NCI-H446 treated with DMSO at 0.1 percent for 48 hours (cell line): ENCODE data around the gene PLEKHS1.

Experiments used
- DNase-seq: peaks from one replicate; lab custom pipeline; 2025; lab: John Stamatoyannopoulos, UW

The PLEKHS1 gene

DNA sequence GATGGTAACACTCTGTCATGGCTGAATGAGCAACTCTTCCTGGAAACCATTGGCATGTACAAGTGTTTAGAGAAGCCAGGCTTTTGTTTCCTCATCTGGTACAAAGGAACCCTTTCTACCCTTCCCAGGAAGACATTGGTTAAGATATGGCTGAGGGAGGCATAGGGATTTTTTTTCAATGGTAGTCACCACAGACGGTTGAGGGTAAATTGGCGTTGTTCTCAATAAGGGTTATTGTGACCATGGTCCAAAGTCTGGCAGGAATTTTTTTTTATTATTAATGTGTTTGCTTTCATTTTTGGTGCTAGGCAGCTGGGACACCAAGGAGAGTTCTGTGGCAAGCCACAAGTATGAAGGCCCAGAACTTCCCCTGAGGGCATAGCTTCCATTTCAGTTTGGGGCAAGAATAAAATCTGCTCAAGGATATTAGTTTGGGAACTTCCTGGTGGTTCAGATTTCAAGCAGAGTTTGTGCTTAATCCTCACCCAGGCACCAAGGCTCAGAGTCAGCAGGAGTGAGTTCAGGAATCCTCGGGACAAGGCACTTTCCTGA is at the start of gene PLEKHS1:
Gene PLEKHS1, plus strand, starts transcription at position 502 of the 552 bp plus-strand sequence. CDS start 3,596 bp downstream, outside the sequence.
- no peak for DNase-seq

DNA sequence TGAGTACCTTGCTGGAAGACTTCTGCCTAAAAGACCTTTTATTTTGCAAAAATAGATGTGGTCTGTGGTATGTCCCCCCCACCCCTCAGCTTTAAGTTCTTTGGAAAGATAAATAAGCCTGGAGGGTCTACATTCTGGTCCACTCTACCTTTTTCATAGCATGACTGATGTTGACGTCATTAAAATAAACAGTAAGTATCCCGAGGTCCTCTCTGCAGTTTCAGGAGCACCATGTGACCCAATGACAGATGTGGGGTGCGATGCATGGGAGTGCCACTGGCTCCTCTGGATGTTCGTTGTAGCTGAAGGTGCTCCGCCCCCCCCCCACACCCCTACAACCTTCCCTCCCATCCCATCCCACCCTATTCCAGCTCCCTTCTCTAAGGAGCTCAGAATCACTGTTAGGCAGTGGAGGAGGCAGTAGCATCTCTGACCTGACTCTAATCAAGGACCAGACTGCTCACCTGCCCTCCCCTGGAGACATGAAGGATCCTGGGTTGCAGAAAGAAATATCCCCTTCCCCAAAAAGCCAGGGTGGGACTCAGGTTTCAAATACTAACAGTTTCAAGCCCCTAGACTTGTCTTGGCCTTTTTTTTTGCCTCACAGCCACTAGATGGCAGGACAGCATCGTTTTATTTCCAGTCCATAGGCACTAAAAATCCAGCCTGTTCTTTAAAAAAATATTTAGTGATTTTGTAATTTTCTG is 46.7 kb upstream of the PLEKHS1 start:
- no peak for DNase-seq

DNA sequence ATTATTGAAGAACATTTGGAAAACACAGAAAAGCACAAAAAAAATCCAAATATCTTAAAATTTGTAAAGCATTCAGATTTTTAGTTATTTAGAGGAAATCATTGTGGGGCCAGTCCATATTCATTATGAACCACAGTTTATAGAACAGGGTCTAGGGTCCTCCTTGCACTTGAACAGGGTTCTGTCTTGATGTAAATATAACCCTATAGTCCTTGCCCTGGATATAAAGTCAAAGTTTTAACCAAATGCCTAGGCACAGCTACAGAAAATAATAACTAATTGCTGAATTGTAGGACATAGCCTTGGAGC is 46.2 kb upstream of the PLEKHS1 start:
- no peak for DNase-seq

DNA sequence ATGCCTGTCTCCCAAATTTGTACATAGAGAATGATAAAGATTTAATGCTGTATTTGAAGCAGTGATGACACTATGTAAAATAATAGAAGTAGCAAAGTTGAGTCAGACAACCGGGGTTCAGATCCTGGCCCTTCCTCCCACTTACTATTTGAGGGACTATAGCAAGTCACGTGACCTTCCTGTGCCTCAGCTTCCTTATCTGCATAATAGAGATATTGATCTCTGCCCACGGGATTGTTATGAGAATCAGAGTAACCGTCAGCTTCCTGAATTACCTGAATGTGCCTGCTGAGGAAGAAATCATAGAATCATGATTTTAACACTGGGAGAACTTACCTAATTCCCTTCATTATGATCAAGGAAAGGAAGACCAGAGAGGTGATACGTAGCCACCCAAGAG is 44.9 kb upstream of the PLEKHS1 start:
- no peak for DNase-seq

DNA sequence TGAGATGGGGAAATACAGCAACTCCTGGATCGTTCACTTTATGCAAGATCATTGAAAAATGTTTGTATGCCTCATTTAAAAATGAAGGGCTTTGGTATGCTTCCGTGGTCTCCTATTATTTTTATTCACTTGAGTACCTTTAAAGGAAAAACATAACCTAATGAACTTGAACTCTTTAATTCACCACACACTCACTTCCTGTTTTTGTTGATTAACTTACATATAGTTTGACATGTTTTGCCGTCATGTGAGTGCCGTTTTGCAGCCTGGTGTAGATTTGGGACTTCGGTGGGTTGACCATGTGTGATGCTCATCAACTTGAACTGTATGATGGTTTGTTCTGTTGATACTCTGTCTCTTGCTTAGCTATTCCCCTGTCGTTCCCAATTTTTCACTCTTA is 42.8 kb upstream of the PLEKHS1 start:
- DNase-seq = no peak

DNA sequence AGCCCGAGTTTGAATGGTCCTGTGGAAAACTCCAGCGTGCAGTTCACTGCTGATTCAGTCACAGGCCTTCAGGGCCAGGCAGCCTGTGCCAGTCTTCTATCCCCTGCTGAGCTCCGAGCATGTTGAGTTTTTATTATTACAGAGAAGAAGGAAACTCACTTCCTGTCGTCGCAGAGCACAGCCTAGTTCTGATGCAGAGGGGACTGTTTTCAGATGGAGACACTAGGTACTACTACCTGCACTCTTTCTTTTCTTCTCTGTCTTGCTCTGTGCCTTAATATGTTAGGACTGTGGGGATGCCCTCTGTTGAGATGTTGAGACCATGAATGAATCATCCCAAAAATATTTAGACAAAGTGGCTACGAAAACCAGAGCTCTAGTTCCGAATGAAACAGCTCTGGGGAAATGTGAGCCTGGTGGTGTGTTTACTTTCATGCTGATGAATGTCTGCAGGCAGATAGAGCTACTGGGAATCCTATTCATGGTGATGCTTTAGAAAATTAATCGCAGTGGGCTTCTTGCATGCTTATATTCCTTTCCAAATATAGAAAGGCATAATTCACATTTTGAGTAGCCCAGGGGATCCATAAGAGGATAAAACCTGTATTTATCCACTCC is 42.2 kb upstream of the PLEKHS1 start:
- no peak for DNase-seq

DNA sequence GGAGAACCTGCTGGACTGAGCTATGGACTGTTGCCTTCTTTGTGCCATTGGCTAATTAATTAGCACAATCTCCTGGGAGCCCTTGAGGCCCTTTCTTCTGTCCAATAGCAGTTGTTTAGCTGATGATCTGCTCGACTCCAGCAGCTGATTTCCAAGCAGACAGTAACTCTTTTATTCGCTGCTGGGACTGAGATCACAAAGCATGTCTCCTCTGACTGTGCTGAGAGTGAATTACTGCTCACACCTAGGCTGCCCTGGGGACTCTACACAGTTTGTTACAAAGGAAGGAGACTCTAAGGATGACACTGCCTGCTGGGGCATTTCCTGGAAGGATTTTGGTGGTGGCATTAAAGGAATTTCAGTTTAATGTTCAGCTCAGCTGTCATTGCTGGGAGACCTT is 40.3 kb upstream of the PLEKHS1 start:
- DNase-seq = no peak

DNA sequence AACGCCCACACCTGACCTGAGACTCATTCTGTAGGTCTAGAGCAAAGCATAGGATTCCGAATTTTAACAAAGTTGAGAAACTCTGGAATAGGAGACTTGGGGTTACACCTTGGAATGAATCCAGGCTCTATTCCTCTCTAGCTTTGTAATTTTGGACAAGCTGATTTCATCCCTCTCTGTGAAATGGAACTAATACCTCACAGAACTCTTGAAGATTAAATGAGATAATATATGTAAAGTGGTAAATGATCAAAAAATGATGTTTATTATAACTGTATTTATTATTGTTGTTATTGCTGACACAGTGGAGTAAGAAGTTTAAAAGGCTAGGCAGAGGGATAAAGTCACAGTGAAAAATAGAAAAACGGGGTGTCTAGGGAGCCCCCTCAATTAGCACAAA is 39.5 kb upstream of the PLEKHS1 start:
- no peak for DNase-seq

DNA sequence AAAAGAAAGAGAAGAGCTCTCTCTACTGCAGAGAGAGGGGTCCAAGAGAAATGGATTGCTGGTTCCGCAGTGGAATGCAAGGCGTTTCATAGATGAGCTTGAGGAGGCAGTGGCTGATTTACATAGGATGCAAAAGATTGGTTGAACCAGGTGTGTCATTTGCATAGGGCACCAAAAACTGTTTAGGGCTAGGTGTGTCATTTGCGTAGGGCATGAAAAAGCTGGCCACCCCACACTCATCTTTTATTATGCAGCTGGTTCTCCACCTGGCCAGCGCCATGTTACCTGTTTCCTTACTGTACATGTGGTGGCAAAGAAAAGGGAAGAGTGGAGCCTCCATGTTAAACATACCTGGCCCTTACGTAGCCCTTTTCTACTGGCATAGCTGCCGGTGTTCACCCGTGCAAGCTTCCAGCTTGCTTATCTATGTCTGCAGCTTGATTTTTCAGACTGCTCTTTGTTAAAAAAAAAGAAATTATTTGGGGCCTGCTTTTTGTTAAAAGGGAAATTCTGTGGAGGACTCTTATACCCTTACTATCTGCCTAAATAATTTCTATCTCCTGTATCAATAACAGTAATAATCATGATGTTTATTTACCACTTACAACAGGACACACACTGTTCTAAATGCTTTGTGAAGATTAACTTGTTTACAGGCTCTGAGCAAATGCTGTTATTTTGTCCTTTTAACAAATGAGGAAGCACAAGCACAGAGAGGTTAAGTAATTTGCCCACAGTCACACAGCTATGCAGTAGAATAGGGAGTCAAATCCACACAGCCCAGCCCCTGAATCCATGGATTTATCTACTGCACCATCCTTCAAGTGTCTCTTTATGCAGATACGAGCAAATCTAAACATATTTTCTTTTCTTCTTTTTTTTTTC is 38.5 kb upstream of the PLEKHS1 start:
- no peak for DNase-seq

DNA sequence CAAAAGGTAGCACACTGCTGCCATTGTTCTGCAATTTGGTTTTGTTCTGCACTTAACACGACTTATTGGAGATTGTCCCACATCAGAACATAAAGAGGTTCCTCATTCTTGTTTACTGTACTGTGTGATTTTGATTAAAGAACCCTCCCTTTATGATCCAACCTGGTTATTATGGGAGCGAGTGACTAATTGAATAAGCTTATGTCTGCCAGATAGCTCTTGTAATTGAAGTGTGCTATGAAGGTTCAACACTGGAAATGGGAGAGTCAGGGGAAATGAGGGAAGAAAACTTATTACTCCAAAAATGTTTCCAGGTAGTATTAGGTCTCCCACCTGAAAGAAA is 37.9 kb upstream of the PLEKHS1 start:
- no peak for DNase-seq

DNA sequence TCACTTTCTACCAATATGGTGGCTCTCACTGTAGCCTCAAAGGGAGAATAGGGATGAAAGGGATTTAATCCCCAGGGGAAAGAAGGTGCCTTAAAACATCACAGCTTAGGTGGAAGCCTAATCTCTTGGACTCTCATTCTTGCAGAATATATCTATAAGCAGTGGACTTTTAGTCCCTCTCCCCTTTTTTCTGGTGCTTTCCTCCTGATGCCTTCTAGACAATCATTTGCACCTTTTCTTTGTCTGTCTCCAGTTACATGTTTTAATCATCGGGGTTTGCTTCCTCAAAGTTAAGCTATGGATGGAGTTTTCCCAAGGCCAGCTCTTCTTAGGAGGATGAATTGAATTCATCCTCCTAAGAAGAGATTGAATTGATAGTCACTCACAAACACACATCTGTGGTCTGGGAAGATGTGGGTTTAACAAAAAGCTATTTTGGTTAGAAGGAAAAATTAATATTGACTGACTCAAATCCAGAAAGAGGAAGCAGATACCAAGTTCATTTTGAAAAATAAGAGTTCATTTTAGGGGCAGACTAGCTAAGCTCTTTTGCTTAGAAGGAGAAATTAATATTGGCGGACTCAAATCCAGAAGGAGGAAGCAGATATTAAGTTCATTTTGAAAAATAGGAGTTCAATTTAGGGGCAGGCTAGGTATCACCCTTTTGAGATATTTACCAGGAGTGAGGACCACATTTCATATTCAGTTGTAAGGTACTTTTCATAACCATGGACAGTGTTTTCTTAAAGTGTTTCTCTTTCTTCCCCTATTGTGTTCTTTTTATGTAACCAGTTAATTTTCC is 35.2 kb upstream of the PLEKHS1 start:
- no peak for DNase-seq

DNA sequence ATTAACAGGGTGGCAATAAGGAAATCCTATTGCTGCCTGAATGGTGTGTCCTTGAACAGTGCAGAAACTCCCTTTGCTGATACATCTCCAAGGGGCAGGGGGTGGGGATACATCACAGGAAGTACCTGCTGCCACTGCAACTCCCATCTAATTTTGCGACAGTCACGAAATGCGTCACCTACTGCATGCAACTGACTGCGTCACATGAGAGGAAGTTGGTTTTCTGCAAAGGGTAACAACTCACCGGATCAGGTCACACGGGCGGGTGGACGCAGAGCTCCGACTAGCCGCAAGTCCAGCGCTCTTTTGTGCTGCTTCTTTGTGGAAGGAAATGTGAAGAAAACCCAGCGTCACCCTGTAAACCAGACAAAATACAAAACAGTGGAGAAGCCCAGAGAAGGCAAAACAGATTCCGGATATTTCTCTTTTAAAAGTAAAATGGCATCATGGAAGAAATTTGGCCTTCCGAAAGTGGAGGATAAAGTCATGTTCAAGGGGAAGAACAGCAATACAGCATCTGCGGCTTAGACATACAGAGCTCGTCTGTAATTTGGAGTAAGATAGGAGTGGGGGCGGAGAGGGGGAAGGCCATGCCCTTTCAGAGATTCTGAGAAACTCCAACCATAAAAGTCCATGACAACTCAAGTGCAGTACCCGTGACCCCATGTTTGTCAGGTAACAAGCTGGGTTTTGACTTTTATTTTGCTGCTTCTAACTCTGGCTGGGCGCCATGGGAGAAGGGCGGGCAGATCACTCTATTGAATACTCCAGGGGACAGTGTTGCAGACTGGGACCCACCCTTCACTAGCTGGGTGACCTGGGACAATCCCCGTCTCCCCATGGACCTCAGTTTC is 32.3 kb upstream of the PLEKHS1 start:
- DNase-seq = no peak

DNA sequence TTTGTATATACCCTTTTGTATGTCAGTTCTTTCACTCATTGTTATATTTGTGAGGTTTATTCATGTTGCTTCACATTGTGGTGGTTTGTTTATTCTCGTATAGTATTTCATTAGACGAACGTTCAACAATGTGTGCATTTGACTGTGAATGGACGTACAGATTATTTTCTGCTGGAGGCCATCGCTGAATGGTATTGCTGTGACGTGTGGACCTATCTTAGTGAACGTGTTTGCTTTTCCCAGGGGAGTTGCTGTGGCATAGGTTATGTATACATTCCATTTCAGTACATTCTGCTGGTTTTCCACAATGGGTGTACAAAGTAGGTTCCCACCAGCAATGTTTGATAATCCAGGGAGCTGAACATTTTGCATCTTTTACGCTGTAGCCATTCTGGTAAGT is 31.1 kb upstream of the PLEKHS1 start:
- DNase-seq = no peak

DNA sequence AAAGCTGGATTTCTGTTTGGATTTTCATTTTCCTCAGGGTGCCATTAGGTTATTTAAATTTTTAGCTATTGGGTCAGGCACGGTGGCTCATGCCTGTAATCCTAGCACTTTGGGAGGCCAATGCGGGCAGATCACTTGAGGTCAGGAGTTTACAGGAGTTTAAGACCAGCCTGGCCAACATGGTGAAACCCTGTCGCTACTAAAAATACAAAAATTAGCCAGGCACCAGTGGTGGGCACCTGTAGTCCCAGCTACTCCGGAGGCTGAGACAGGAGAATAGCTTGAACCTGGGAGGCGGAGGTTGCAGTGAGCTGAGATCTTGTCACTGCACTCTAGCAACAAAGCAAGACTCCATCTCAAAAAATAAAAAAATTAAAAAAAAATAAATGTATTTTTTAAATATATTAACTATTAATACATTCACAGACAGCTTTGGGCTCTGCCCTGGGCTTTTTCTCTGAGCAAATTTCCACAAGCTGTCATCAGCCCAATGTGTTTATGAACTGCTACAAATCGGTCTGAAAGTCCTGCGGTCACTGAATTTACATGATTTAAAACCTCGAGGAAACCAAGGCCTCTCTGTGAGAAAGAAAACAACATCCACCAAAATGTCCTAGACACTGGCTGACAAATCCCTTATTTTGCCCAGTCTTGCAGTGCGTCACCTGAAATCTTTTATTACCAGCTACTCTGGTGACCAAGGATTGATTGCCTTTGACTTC is 19.2 kb upstream of the PLEKHS1 start:
- DNase-seq = no peak

DNA sequence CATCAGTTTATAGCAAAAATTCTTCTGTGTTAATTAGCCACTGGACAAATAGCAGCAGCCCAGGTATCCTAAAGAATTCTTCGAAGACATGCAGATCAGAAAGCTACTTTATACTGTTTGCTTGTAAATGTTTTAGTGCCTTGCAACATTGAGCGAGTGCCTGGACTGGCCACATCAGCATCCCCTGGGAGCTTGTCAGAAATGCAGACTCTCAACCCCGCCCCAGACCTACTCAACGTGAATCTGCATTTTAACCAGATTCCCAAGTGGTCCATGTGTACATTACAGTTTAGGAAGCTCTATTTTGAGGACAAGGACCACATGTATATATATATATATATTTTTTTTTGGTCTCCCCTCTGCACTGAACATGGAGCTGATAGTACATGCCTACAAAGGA is 18.5 kb upstream of the PLEKHS1 start:
- no peak for DNase-seq

DNA sequence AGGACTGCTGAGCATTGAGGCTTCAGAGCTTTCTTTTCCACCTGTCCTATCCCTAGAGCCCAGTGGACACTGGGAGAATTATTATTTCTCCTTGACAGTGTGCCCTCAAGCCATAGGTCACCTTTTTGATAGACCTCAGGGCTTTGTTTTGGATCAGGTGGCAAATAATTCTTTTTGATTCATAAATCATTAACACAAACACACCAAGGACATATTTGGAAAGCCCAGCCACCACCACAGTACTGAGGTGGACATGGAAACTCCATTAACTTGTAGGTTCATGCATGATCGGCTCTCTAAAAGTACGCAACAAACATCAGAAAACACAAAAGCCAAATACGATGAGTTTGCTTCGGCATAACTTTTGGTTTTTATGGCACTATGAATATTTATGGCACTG is 17.8 kb upstream of the PLEKHS1 start:
- DNase-seq = no peak

DNA sequence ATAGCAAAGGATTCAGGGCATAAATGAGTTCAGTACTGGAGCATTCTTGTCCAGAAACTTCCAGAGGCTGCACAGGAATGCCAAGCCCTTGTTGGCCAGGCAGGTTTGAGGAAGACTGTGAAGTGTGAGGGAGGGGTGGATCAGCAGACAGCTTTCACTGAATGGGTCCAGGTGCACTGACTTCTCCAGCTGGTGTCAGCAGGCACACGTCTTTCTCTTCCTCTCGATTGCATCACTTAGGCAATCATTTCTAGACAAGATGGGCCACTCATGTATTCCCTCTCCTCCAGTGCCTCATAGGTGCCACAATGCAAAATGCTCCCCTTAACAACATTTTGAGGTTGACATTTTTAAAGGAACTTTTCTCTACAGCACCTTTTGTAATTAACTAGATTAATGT is 15.6 kb upstream of the PLEKHS1 start:
- DNase-seq = no peak

DNA sequence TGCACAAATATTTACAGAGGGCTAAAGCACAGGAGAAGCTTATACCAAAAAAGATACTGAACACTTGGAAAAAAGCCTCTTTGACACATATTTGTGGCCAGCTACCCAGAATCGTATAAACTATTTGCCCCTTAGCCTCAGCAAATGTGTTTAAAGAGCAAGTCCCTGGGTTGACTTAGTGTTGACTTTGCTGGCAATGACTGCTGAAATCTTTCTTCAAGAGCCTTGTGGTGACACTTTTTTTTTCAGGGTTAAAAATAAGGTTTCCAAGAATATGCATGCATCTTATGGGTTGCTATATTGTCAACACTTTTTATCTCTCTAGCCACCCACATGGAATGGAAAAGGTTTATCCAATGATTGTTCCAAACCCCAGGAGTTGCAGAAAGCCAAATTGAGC is 14.9 kb upstream of the PLEKHS1 start:
- no peak for DNase-seq

DNA sequence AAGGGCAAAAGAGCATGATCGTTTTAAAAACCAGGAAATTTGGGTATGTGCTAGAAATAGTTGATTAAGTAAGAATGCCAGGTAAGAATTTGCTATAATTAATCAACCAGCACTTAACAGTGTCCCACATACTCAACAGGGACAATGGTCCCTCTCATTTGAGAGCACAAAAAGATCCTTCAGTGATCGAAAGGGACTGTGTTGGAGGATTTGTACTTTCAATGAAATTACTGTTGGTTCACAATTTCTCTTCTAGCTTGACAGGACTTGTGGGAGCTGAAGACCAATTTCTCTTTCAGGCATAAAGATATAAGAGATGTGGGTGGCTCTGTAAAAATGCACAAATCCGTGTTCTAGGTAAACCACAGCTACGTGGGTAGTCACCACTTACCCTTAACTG is 12.5 kb upstream of the PLEKHS1 start:
- no peak for DNase-seq

DNA sequence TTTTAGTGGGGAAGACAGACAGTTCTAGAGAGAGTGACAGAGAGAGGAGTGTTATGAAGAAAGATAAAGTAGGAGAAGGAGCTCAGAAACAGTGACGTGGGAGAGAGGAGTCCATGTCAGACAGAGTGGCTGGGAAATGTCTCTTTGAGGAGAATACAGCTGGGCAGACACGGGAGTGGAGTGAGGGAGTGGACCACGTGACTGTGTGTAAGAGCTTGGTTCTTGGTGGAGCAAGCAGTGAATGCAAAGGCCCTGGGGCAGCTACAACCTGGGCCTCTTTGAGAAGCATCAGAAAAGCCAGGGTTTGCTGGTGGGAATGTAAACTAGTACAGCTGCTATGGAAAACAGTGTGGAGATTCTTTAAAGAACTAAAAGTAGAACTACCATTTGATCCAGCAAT is 11.9 kb upstream of the PLEKHS1 start:
- no peak for DNase-seq

DNA sequence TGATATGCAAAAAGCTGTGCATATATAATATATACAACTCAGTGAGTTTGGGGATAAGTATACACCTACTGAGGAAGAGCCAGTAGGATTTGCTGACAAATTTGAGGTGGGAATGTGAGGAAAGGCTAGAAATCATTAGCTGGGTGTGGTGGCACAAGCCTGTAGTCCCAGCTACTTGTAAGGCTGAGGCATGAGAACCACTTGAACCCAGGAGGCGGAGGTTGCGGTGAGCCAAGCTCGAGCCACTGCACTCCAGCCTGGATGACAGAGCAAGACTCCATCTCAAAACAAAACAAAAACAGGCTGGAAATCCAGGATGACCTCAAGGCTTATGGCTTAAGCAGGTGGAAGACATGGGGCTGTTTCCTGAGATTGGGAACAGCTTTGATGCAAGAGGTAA is 10.6 kb upstream of the PLEKHS1 start:
- DNase-seq = no peak
